Inflammatory macrophage (primary cell): ENCODE results near the gene DCUN1D3.
"Not testable (repeated sequence)": the region's sequence is repeated elsewhere in the genome, so short reads cannot be mapped to it uniquely, and the experiment has no call there.

Experiments used
- DNase-seq, 2 donors: peaks; one replicate each; pipeline ENCODE4 v3.0.0-alpha.2; 2020 to 2022

Gene DCUN1D3

DNA sequence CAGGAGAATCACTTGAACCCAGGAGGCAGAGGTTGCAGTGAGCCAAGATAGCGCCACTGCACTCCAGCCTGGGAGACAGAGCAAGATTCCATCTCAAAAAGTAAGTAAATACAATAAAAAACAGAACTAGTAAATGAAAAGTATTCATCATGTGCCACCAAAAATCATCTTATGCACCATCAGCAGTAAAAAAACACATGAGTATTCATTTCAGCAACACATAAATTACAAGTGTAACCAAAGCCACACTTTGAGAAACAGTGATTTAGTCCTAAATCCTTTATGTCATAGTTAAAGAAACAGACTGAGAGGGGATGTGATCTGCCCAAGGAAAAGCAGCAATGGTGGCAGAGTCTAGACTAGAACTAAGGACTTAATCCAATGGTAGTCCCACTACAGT is 13.0 kb downstream of the DCUN1D3 start:
- DNase-seq, result no peak

GRCh38 chr16:20886320-20886719 is 13.8 kb downstream of the DCUN1D3 start:
- no peak for DNase-seq

GRCh38 chr16:20884240-20884556 is 16.0 kb downstream of the DCUN1D3 start:
- DNase-seq, result peak; percentile 61 to 67

- no peak for DNase-seq
Observed at GRCh38 chr16:20883554-20884239, 16.5 kb downstream of the DCUN1D3 start.

DNA sequence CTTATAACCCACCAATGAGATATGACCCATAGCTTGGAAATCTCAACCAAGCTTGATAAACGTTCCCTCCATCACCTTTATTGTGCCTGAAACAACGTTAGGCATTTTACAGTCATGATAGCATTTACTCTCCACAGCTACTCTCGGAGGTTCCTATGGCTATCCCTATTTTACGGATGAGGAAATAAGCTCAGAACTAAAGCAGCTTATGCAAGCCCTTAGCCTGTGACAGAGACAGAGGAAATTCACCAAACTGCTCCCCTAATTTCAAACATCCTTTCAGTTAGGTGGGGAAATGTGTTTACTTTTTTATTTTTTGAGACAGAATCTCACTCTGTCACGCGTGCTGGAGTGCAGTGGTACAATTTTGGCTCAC is 18.7 kb downstream of the DCUN1D3 start:
- peak; percentile 46 to 51 for DNase-seq

DNA sequence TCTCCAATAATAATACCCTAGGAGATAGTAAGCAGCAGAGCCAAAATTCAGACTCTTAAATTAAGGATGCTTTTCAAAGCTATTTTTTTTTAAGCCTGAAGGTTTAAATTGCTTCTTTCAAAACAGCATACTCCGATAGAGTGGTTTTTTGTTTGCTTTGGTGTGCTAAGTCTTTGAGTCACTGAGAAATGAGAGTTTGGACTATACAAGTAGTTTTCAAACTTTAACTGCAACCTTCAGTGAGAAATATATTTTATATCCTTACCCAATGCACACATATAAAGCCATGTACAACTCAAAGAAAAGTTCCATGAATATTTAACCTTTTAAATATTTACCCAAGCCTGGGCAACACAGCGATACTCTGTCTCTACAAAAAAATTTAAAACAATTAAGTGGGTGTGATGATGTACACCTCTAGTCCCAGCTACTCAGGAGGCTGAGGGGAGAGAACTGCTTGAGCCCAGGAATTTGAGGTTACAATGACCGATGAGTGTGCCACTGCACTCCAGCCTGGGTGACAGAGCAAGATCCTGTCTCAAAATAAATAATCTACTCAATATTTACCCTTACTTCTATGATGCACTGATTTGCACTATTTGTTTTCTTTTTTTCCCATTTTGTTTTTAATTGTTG is 19.2 kb downstream of the DCUN1D3 start:
- DNase-seq, result no peak

GRCh38 chr16:20879175-20880040 is 20.8 kb downstream of the DCUN1D3 start:
- peak in 1 of 2 donors; percentile 27 for DNase-seq

DNA sequence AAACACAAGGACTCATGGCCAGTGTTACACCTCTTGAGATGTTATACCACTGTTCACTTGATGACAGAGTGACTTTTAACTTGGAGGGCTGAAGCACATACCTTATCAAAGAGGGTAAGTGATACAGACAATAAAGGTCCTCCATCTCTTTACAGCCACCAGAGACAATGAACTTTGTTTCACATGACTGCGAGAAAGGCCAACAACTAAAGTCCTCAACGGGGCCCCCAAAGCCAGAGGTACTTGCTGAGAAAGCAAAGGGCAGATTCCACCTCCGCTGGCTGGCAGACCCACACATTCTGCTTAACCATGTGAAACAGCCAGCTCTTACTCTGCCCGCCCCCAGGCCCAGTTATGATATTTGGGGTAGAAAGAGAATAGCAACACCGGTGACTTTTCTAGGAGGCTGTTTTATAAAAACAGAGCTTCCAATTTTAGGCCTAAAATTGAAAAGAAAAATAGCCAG is 21.4 kb downstream of the DCUN1D3 start:
- DNase-seq, result no peak

DNA sequence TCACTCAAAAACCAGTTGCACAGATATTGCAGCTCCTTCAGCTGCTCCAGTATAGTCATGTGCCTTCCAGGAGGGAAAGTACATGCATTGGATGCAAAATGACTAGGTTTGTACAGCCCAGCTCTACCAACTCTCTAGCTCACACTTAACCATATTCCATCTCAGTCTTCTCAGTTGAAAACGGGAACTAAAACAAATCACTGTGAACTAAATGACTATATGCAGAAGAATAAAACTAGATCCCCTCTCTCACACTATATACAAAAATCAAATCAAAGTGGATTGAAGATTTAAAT is 24.9 kb downstream of the DCUN1D3 start:
- no peak for DNase-seq

DNA sequence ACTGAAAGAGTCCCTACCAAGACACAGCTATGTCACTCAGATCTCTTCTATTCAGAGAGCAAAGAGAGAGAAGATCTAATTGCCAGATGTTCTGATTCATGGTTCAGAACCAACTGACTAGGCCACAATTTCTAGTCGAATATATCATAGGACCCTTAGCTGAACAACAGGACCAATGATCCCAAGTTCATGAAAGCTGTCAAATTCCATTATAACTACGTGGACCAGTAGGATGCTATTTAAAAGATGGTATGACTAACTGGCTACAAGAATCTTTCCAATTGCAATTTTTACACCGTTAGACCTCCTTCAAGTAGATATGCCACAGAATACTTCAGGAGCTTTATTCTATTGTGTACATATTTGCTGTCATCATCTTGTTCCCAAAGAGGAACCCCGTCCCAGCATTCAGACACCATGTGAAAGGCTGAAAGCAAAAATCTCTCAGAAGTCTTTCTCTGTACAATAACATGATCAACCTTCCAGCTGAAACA is 26.0 kb downstream of the DCUN1D3 start:
- DNase-seq, result no peak

- DNase-seq, result no peak
Observed at GRCh38 chr16:20873331-20873730, 26.8 kb downstream of the DCUN1D3 start.

DNA sequence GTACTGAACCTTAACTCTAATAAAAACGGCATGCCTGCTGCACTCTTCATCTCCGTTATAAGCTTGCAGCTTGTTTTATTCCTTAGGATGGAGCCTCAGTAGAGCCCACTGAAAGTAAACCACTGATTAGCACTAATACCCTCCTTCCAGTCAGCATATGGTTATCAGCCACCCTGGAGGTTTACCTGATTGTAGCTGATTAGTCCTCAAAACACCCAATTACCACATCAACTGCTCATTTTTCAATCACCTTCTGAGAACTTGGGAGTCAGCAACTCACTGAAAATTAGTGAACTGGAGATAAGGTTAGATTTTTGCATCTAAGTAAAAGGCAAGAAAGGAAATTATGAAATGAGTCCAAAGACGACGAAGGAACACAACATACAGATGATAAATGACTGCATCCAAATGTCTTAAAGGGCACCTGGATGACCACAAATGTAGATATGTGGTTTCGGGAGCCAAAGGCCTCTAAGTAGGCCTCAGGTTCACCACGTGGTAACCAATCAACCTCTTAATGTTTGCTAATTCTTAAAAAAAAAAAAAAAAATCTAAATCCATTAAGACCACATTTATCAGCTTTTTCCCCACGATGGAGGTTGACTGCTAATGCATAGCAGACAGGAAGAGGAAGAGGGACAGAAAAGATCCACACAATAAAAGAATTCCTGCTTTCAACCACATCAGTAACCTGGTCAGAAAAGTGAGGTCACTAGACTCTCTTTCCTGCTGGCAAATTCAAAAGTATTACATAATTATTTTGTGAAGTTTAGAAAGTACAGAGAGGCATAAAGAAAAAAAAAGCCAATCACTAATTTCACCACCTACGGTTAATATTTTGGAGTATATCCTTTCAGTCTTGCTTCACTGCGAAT is 28.0 kb downstream of the DCUN1D3 start:
- DNase-seq, result no peak

GRCh38 chr16:20871258-20871657 is 28.9 kb downstream of the DCUN1D3 start:
- DNase-seq, result no peak

- DNase-seq, result peak; percentile 29 to 34
Observed at GRCh38 chr16:20870122-20870820, 29.9 kb downstream of the DCUN1D3 start.

GRCh38 chr16:20868890-20869289 is 31.3 kb downstream of the DCUN1D3 start:
- no peak for DNase-seq

GRCh38 chr16:20867585-20867984 is 32.6 kb downstream of the DCUN1D3 start:
- no peak for DNase-seq

DNA sequence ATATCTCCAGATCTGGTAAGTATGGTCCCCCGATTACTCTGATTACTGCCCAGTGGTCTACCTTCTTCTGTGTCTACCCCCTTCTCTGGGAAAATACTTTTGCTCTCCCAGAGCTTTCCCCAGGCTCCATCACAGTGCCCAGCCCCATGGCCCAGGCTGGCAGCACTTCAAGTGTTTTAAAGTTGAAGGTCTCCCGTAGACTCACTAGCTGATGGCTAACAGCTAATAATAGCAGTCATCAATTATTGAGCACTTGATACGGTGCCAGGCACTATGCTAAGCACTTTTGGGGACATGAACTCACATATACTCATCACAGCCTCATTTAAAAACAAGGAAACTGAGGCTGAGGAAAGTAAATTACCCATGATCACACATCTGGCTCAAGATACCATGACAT is 33.4 kb downstream of the DCUN1D3 start:
- no peak for DNase-seq

DNA sequence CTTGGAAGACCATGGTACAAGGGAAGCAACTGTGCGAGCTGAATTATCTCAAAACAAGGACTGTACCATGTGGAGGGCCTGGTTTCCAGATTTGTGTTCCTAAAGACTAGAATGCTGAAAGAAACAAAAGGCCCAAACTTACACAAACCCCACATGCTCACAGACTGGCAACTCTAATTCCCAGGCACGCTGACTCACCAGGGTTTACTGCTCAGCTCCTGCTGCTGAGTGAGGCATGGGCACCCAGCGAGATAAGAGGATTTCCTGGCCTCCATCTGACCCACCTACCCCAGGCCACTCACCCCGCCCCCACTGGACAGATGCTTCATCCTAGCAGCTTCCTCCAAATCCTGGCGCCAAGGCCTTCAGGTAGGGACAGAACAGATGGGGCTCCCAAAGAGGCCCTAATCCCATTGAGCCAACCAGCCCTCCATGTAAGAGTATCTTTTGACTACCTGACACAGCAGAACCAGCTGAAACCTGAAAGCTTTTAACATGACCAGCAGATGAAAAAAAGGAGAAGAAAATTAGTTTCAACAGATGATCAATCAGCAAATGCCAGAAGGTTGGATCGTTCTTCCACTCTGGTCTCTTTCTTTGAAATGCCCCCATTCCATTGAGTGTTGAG is 33.9 kb downstream of the DCUN1D3 start:
- DNase-seq, result no peak

DNA sequence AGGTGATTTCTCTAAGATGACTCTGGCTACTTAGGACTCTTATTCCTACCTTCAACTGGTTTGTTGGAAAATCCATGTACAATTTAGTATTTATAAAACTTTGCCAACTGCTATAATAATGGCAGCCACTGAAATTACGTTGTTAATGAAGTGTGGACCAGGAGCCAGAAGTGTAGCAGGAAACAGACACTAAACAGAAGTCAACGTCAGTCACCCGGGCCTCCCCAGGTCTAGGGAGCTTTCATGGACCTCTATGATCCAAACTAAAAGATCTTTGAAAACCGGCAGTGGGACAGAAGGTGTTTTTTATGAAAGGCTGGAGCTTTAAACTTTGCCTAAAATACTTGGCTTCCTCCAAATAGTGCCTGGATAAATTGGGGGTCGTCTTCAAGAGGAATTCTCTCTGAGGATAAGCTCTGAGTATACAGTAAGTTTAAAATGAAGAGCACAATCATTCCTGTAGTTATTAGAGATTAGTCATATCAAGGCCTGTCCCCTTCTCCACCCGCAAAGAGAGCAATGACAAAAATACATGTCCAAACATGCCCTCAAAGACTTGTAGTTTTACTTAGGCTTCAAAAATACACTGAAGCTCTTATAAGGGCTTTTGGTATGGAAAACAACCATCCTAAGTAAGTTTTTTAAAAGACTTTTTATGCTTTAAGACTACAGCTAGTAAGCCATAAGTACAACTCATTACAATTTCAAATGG is 34.6 kb downstream of the DCUN1D3 start:
- DNase-seq, result no peak

- not testable (repeated sequence) for DNase-seq
Observed at GRCh38 chr16:20864376-20864775, 35.8 kb downstream of the DCUN1D3 start.
